GM12872 (cell line): ENCODE measurements around the gene TTN.

Source experiments
- TF ChIP-seq, protein P1 (sequence below): IDR thresholded peaks from 3 replicates; pipeline ENCODE4 v1.5.1; 2011; ENCODE audit warnings: low read depth, mild to moderate bottlenecking, low read length, moderate library complexity; ENCODE audit not compliant: insufficient read depth

Gene TTN

DNA sequence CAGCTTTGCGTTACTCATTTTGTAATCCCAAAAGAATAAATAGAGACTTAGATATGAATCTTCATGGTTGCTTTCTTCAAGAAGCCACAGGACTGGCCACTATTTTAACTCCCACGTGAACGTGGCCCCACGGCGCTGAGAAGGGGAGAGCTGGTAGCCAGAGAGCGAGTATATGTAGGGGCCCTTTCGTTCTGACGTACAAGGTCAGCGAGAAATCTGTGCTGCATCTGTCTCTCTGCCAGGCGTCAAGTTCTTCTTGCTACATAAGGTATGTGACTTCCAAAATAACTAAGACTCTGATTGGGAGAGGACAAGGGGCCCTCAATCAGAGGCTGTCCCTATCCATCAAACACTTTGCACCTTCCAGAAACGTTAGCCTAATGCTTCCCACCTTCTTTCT is 177.8 kb downstream of the TTN start:
- TF ChIP-seq, protein P1, sequence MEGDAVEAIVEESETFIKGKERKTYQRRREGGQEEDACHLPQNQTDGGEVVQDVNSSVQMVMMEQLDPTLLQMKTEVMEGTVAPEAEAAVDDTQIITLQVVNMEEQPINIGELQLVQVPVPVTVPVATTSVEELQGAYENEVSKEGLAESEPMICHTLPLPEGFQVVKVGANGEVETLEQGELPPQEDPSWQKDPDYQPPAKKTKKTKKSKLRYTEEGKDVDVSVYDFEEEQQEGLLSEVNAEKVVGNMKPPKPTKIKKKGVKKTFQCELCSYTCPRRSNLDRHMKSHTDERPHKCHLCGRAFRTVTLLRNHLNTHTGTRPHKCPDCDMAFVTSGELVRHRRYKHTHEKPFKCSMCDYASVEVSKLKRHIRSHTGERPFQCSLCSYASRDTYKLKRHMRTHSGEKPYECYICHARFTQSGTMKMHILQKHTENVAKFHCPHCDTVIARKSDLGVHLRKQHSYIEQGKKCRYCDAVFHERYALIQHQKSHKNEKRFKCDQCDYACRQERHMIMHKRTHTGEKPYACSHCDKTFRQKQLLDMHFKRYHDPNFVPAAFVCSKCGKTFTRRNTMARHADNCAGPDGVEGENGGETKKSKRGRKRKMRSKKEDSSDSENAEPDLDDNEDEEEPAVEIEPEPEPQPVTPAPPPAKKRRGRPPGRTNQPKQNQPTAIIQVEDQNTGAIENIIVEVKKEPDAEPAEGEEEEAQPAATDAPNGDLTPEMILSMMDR: no peak

DNA sequence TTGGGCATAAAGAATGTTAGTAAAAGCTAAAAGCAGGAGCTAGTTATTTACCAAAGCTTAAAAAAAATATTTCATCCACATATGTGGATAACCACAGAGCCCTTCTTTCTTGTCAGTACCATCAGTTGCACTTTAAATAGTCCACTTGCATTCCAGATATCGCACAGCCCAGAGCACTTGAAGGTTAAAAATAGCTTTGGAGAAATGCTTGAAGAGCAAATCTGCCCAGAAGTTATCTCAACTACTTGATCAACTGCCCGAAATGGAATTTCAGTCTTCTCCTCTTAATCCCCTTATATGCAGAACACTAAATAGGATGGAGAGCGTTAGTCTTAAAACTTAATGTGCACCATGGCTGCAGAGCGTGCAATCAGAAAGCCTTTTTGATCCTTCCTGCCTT is 178.6 kb downstream of the TTN start:
- TF ChIP-seq, protein P1: no peak

DNA sequence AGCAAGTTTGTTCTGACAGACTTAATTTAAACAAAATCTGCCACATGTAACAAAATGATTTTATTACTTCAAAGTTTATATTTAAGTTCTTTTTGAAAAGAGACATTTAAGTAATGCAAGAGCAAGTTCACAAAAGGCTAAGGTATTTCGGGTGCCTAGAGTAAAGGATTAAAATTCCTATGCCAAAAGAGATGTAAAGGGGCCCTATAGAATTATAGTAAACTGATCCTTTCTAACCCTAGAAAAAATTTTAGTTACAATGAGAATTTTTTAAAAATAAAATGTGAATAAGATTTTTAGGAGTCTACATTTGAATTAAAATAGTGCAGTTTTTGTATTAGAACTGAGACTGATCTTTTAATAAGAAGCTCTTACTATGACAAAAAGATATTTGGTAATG is 179.8 kb downstream of the TTN start:
- TF ChIP-seq, protein P1: no peak

DNA sequence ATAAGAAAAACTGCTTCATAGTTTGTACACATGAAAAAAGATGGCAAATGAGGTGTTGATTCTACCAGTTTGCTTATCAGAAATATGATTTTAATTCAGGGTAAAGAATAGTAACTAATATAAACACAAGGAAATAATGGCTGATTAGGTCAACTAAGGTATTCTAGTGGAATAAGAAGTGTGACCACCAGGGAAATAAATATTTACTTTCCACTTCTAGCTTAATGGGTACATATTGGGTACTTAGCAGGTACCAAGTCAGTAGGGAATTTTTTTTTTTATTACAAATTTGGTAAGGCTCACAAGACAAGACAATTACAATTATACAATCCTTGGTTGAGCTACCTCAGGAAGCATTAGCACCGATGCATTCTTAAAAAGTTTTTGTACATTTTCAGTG is 191.3 kb downstream of the TTN start:
- TF ChIP-seq, protein P1: no peak

DNA sequence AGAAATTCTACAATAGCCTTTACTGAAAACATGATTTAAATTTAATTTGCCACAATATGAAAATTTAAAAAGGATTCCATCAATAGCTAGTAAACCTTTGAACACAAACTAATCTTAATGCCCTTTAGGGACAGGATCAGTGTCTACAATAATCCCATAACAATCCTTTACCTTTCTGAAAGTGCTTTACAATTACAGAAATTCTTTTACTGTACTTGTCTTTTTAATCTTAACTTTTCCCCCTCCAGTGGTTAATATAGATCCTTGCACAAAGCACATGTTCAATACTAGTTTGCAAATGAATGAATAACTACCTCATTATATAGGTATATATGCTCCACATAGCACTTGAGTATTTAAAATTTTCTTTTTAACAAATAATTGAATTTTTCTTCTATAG is 204.3 kb downstream of the TTN start:
- TF ChIP-seq, protein P1: no peak

DNA sequence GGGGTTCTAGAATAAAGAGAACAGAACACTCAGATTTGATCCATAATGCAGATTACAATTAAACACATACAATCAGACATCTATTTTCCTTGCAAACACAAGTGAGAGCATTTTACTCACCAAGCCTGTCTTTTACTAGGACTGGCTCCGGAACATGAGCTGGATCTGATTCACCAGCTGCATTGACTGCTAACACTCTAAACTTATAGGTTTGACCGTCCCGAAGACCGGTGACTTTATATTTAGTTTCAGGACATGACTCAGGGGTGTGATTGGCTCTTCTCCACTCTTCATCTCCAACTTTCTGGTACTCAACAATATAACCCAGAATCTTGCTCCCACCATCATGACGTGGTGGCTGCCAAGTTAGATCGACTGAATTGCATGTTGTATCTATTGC is 214.6 kb downstream of the TTN start:
- TF ChIP-seq, protein P1: no peak

DNA sequence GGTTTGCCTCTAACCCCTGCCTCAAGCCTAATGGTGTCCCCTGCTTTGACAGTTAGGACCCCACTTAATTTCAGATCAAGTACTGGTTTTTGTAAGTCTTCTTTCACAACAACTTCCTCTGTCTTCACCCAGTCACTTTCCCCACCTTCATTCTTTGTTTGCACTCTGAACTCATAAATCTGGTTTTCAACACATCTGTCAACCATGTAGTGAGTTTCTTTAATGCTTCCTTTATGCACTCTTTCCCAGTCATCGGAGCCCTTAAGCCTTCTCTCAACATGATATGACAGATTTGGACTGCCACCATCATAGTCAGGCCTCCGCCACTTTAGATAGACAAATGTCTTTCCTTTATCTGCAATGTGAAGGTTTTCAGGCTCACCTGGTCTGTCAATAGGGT is 217.9 kb downstream of the TTN start:
- TF ChIP-seq, protein P1: no peak

DNA sequence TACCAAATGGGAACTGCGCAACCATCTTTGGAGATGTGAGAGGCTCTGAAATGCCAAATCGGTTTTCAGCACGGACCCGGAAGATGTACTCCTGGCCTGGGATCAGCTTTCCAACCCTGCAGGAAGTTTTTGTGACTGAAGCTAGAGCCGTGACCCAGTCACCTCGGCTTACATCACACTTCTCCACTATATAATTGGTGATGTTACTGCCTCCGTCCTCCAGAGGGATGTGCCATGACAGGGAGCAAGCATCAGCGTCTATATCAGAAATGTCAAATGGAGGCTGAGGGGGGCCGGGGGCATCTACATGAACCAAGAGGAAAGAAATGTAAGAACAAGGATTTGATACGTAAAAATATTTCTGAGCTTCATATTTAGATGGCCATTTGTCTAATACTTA is 222.6 kb downstream of the TTN start:
- TF ChIP-seq, protein P1: no peak
